Fibroblast of upper back skin (primary cell): ENCODE results near the gene CSHL1.
A peak's percentile ranks its signal among the peaks of the same experiment; 100 is the strongest.
"Not testable (repeated sequence)": the region's sequence is repeated elsewhere in the genome, so short reads cannot be mapped to it uniquely, and the experiment has no call there.

Source experiments
- DNase-seq: peaks from one replicate; pipeline ENCODE4 v3.0.0-alpha.2; 2013

Gene CSHL1

GRCh38 chr17:63917646-63918045 lies 6.6 kb upstream of the CSHL1 start:
- DNase-seq, result no peak

GRCh38 chr17:63917206-63917605 lies 6.1 kb upstream of the CSHL1 start:
- DNase-seq, result not testable (repeated sequence)

GRCh38 chr17:63916566-63917185 lies 5.6 kb upstream of the CSHL1 start:
- no peak for DNase-seq

GRCh38 chr17:63915753-63916152 lies 4.7 kb upstream of the CSHL1 start:
- not testable (repeated sequence) for DNase-seq

- no peak for DNase-seq
Observed at GRCh38 chr17:63914471-63914870, 3.4 kb upstream of the CSHL1 start.

- DNase-seq, result peak; percentile 25
Observed at GRCh38 chr17:63911657-63912100, 621 bp upstream of the CSHL1 start.

GRCh38 chr17:63910096-63910495 lies 962 bp downstream of the CSHL1 start:
- no peak for DNase-seq

GRCh38 chr17:63909586-63909985 lies 1.5 kb downstream of the CSHL1 start:
- not testable (repeated sequence) for DNase-seq

- DNase-seq, result not testable (repeated sequence)
Observed at GRCh38 chr17:63907161-63907778, 3.8 kb downstream of the CSHL1 start.

- not testable (repeated sequence) for DNase-seq
Observed at GRCh38 chr17:63904796-63905195, 6.3 kb downstream of the CSHL1 start.

GRCh38 chr17:63903787-63904201 lies 7.3 kb downstream of the CSHL1 start:
- not testable (repeated sequence) for DNase-seq

GRCh38 chr17:63901971-63902370 lies 9.1 kb downstream of the CSHL1 start:
- not testable (repeated sequence) for DNase-seq

- DNase-seq, result not testable (repeated sequence)
Observed at GRCh38 chr17:63898899-63899798, 11.9 kb downstream of the CSHL1 start.

- DNase-seq, result not testable (repeated sequence)
Observed at GRCh38 chr17:63896524-63897354, 14.3 kb downstream of the CSHL1 start, which contains the start of gene CSH1. Gene CSH1 (minus strand): TSS chr17:63896574. CDS start chr17:63896511, 63 bp downstream.

- DNase-seq, result not testable (repeated sequence)
Observed at GRCh38 chr17:63894821-63895220, 16.2 kb downstream of the CSHL1 start.

GRCh38 chr17:63894021-63894420 lies 17.0 kb downstream of the CSHL1 start:
- DNase-seq, result not testable (repeated sequence)

GRCh38 chr17:63892316-63893037 lies 18.6 kb downstream of the CSHL1 start:
- DNase-seq, result not testable (repeated sequence)

- DNase-seq, result peak; percentile 25
Observed at GRCh38 chr17:63889026-63889848, 21.8 kb downstream of the CSHL1 start.

GRCh38 chr17:63885119-63885518 lies 25.9 kb downstream of the CSHL1 start:
- DNase-seq, result not testable (repeated sequence)

GRCh38 chr17:63882626-63883126 lies 28.4 kb downstream of the CSHL1 start:
- DNase-seq, result not testable (repeated sequence)
